Loucy (cell line): ENCODE results near the gene CBLL1.

Source experiments
- H2AFZ ChIP-seq: fragments of 200-600 bp; sonication (generic); 2 replicates; pipeline ENCODE4 v1.6.0; 2016; ENCODE audit warnings: antibody characterized with exemption, mild to moderate bottlenecking, low read length, moderate library complexity
- H3F3A ChIP-seq: fragments of 200-600 bp; 2 replicates; pipeline ENCODE4 v1.6.0; 2016; ENCODE audit warnings: antibody characterized with exemption, low read depth, mild to moderate bottlenecking
- H3K27me3 ChIP-seq: fragments of 200-600 bp; sonication (generic); 2 replicates; pipeline ENCODE4 v1.6.1; 2014; ENCODE audit warnings: low read length, mild to moderate bottlenecking; ENCODE audit not compliant: insufficient read depth, poor library complexity, severe bottlenecking
- H3K36me3 ChIP-seq: fragments of 200-600 bp; sonication (generic); 2 replicates; pipeline ENCODE4 v1.6.1; 2016; ENCODE audit warnings: low read length; ENCODE audit not compliant: insufficient read depth
- H3K4me1 ChIP-seq: fragments of 200-600 bp; sonication (generic); 2 replicates; pipeline ENCODE4 v1.5.1; 2014; ENCODE audit warnings: low read length, mild to moderate bottlenecking; ENCODE audit not compliant: insufficient read depth, poor library complexity, severe bottlenecking
- H3K4me2 ChIP-seq: fragments of 200-600 bp; sonication (generic); 2 replicates; pipeline ENCODE4 v1.6.0; 2014; ENCODE audit warnings: antibody characterized with exemption, low read length, low read depth, mild to moderate bottlenecking; ENCODE audit not compliant: poor library complexity, severe bottlenecking
- H3K4me3 ChIP-seq: fragments of 200-600 bp; sonication (generic); 2 replicates; pipeline ENCODE4 v1.5.1; 2014; ENCODE audit warnings: low read length, mild to moderate bottlenecking, mixed read lengths; ENCODE audit not compliant: poor library complexity, severe bottlenecking
- H3K79me2 ChIP-seq: fragments of 200-600 bp; sonication (generic); 2 replicates; pipeline ENCODE4 v1.6.1; 2014; ENCODE audit warnings: low read length; ENCODE audit not compliant: insufficient read depth
- H3K9ac ChIP-seq: fragments of 200-600 bp; sonication (generic); 2 replicates; pipeline ENCODE4 v1.6.0; 2014; ENCODE audit warnings: mild to moderate bottlenecking, low read depth, low read length, moderate library complexity; ENCODE audit not compliant: poor library complexity, severe bottlenecking
- H3K9me2 ChIP-seq: fragments of 200-600 bp; sonication (generic); replicated peaks from 2 replicates; pipeline ENCODE4 v1.6.1; 2016; ENCODE audit warnings: low read depth, low read length, mixed read lengths
- H3K9me3 ChIP-seq: fragments of 200-600 bp; sonication (generic); 2 replicates; pipeline ENCODE4 v1.6.1; 2014; ENCODE audit warnings: mild to moderate bottlenecking, antibody characterized with exemption, low read length, low read depth; ENCODE audit not compliant: insufficient read depth
- H4K20me1 ChIP-seq: fragments of 200-600 bp; sonication (generic); 2 replicates; pipeline ENCODE4 v1.6.0; 2014; ENCODE audit warnings: antibody characterized with exemption, low read length, mild to moderate bottlenecking; ENCODE audit not compliant: insufficient read depth, poor library complexity, severe bottlenecking
- EZH2phosphoT487 ChIP-seq: fragments of 200-600 bp; IDR thresholded peaks from 2 replicates; pipeline ENCODE4 v1.6.1; 2018; ENCODE audit warnings: antibody characterized with exemption, mild to moderate bottlenecking, moderate library complexity, borderline replicate concordance
- TF ChIP-seq, protein P1 (sequence below): fragments of 200-600 bp; sonication (generic); conservative IDR thresholded peaks from 2 replicates; pipeline ENCODE4 v1.5.1; 2014; ENCODE audit warnings: mild to moderate bottlenecking, antibody characterized with exemption, low read length

CBLL1 gene

DNA sequence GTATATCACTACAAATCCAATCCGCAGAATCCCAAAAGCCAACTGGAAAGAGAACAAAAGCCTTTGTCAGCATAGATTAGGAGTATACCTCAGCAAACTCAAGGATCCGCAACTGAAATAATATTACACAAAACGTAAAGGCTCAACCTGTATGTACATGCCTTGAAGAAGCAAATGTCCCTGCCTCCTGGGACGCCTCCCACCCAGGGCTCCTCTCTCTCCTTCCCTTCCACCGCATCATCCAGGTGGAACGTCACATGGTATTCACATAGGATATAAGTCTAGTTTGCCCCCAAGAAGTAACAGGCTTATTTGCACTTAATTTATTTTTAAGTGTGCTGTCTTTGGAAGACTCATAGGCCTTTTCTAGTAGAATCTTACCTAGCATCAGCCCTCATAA is 45.7 kb downstream of the CBLL1 start:
- TF ChIP-seq EZH2phosphoT487, result no peak
- TF ChIP-seq, protein P1, sequence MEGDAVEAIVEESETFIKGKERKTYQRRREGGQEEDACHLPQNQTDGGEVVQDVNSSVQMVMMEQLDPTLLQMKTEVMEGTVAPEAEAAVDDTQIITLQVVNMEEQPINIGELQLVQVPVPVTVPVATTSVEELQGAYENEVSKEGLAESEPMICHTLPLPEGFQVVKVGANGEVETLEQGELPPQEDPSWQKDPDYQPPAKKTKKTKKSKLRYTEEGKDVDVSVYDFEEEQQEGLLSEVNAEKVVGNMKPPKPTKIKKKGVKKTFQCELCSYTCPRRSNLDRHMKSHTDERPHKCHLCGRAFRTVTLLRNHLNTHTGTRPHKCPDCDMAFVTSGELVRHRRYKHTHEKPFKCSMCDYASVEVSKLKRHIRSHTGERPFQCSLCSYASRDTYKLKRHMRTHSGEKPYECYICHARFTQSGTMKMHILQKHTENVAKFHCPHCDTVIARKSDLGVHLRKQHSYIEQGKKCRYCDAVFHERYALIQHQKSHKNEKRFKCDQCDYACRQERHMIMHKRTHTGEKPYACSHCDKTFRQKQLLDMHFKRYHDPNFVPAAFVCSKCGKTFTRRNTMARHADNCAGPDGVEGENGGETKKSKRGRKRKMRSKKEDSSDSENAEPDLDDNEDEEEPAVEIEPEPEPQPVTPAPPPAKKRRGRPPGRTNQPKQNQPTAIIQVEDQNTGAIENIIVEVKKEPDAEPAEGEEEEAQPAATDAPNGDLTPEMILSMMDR, result no peak
- Histone ChIP-seq H3K9ac (no peak overlapping the region), H3K4me3 (no peak overlapping the region), H3F3A (no peaks in the 10 kb centered on the region), H3K4me2 (no peak overlapping the region), H3K9me3 (no peaks in the 10 kb centered on the region), H3K4me1 (no peaks in the 10 kb centered on the region), H3K9me2 (no peaks in the 10 kb centered on the region), H3K27me3 (no peaks in the 10 kb centered on the region), H3K36me3 (no peaks in the 10 kb centered on the region), H3K79me2 (no peaks in the 10 kb centered on the region), H4K20me1 (no peaks in the 10 kb centered on the region), H2AFZ (no peak overlapping the region)

DNA sequence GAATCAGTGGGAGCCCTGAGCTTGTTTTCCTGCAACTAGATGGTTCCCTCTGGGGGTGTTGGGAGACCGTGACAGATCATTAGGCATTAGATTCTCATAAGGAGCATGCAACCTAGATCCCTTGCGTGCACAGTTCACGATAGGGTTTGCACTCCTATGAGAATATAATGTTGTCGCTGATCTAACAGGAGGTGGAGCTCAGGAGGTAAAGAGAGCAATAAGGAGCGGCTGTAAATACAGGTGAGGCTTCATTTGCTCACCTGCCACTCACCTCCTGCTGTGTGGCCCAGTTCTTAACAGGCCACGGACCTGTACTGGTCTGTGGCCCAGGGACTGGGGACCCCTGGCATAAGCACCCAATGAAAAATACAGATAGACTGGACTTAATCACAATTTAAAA is 48.4 kb downstream of the CBLL1 start:
- H3K9me2 ChIP-seq, result no peaks in the 10 kb centered on the region
- H3K79me2 ChIP-seq, result no peaks in the 10 kb centered on the region
- no peaks in the 10 kb centered on the region for H3F3A ChIP-seq
- no peaks in the 10 kb centered on the region for H3K9me3 ChIP-seq
- no peak overlapping the region for H3K4me2 ChIP-seq
- no peaks in the 10 kb centered on the region for H4K20me1 ChIP-seq
- no peak overlapping the region for H2AFZ ChIP-seq
- no peak for TF ChIP-seq EZH2phosphoT487
- TF ChIP-seq, protein P1, result no peak
- no peaks in the 10 kb centered on the region for H3K27me3 ChIP-seq
- H3K9ac ChIP-seq, result no peak overlapping the region
- H3K4me3 ChIP-seq, result no peak overlapping the region
- no peaks in the 10 kb centered on the region for H3K4me1 ChIP-seq
- H3K36me3 ChIP-seq, result no peaks in the 10 kb centered on the region

DNA sequence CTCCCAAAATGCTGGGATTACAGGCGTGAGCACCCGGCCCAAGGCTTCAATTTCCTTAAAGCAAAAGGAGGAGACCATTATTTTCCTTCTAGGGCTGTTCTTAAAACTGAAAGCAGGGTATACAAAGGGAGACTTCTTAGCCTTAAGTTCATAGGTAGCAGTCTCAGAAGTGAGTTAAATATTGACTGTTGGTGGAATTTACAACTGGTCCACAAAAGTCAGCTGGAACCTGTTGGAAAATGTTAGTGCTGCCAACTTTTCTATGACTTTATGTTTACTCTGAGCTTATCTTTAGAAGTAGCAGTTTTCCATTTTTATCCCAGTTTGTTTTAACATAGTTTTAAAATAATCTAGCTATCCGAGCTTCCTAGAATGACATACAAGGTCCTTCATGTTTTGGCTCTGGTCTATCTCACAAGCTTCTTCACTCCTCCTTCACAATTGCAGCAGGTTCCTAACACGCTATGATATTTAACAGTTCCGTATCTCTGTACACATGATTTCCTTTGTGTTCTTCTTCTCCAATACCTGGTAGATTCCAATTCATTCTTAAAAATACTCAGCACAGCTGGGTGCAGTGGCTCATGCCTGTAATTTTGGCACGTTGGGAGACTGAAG is 55.8 kb downstream of the CBLL1 start:
- TF ChIP-seq, protein P1, result no peak
- no peak for TF ChIP-seq EZH2phosphoT487
- no peak overlapping the region for H2AFZ ChIP-seq
- no peaks in the 10 kb centered on the region for H3K9me3 ChIP-seq
- H4K20me1 ChIP-seq, result no peaks in the 10 kb centered on the region
- H3K4me3 ChIP-seq, result no peak overlapping the region
- H3K4me1 ChIP-seq, result no peaks in the 10 kb centered on the region
- no peaks in the 10 kb centered on the region for H3K9me2 ChIP-seq
- H3K36me3 ChIP-seq, result no peaks in the 10 kb centered on the region
- H3F3A ChIP-seq, result no peaks in the 10 kb centered on the region
- no peaks in the 10 kb centered on the region for H3K27me3 ChIP-seq
- H3K4me2 ChIP-seq, result no peak overlapping the region
- no peaks in the 10 kb centered on the region for H3K79me2 ChIP-seq
- H3K9ac ChIP-seq, result no peak overlapping the region
